Heart right ventricle (tissue), 16 donors: ENCODE measurements around the gene MYO5A. TPM values are rescaled to one million over a fixed set of nuclear protein-coding genes. Genes with fewer than 3 reads are reported as not detected.
A peak's percentile ranks its signal among the peaks of the same experiment; 100 is the strongest.
"Not testable (repeated sequence)": the region's sequence is repeated elsewhere in the genome, so short reads cannot be mapped to it uniquely, and the experiment has no call there.

Experiments used
- ATAC-seq, 8 donors: fragments of 200-7000 bp; cut with Tn5 transposase; one replicate each; pipeline ENCODE4 v1.9.1; 2020; ENCODE audit warnings: mild to moderate bottlenecking in 8 of 8, moderate library complexity in 8 of 8, moderate number of reproducible peaks in 1 of 8
- DNase-seq, 2 donors: peaks; one replicate each; pipeline ENCODE4 v3.0.0-alpha.2; 2020
- H3K27ac ChIP-seq, 10 donors: fragments of 200-600 bp; sonication (generic) in 2 of 10; one replicate each; pipeline versions ENCODE4 v1.5.0 to v1.8.0; 2020 to 2022; ENCODE audit warnings: mild to moderate bottlenecking in 3 of 10
- H3K27me3 ChIP-seq, 7 donors: fragments of 200-600 bp; one replicate each; pipeline ENCODE4 v1.8.0; 2021 to 2022; ENCODE audit warnings: mild to moderate bottlenecking in 2 of 7
- H3K36me3 ChIP-seq, 9 donors: fragments of 200-600 bp; sonication (generic) in 1 of 9; one replicate each; pipeline versions ENCODE4 v1.5.0 to v1.8.0; 2020 to 2022; ENCODE audit warnings: mild to moderate bottlenecking in 2 of 9
- H3K4me1 ChIP-seq, 9 donors: fragments of 200-600 bp; sonication (generic) in 1 of 9; one replicate each; pipeline versions ENCODE4 v1.5.0 to v1.8.0; 2020 to 2022; ENCODE audit warnings: mild to moderate bottlenecking in 4 of 9
- H3K4me3 ChIP-seq, 10 donors: fragments of 200-600 bp; sonication (generic) in 2 of 10; one replicate each; pipeline versions ENCODE4 v1.5.0 to v1.8.0; 2020 to 2022; ENCODE audit warnings: mild to moderate bottlenecking in 7 of 10, moderate library complexity in 2 of 10
- H3K9me3 ChIP-seq, 11 donors: fragments of 200-600 bp in 10 of 11; sonication (generic) in 2 of 11; one replicate each; pipeline versions ENCODE4 v1.5.0 to v1.8.0; 2013 to 2022; ENCODE audit warnings: mild to moderate bottlenecking in 2 of 11, control low read depth in 1 of 11, moderate library complexity in 1 of 11
- CTCF ChIP-seq, 9 donors: fragments of 200-600 bp; sonication (generic) in 2 of 9; IDR thresholded peaks; one replicate each; pipeline versions ENCODE4 v1.5.0 to v1.8.0; 2021 to 2022; ENCODE audit warnings: antibody characterized with exemption in 9 of 9, mild to moderate bottlenecking in 5 of 9, moderate library complexity in 1 of 9
- WGBS, 2 donors: extraction: QIAGEN DNeasy Blood & Tissue Kit; methylation state at CpG; one replicate each; pipeline ENCODE4 v1.1.7; 2013; ENCODE audit warnings: inconsistent platforms in 1 of 2; 5-methylcytosine and 5-hydroxymethylcytosine counted together
- intact Hi-C, 10 donors: fragments of 100-400 bp; cut with DNase I; formaldehyde crosslinking; loops; one replicate each; pipeline versions ENCODE4 v1.11.1 to v1.14.2; 2022
- polyA plus RNA-seq, 2 donors: library from polyadenylated mRNA; stranded (reverse); fragments of 200-250 nt; gene quantifications; one replicate each; pipeline ENCODE4 v1.2.3, GENCODE V29; 2013
- total RNA-seq, 10 donors: library from RNA; stranded (reverse); fragmentation: NEBNext Ultra II Directional in 3 of 10; extraction: Animal tissue kit (Norgen Biotek cat#: 25700) in 3 of 10; gene quantifications; one replicate each; pipeline versions ENCODE4 v1.2.1 to v1.2.4, GENCODE V29; 2021 to 2023
- donor health status: Arrhythmogenic right ventricular cardiomyopathy.
- donor health status: ischemic (EF 13 %, LVEDD 7.1; RV severe dilation, severe dysfunction).
- donor health status: healthy with polysubstance abuse.
- donor health status: DM: no; HTN: yes; CAD: no.
- donor health status: DM: no; HTN: no; CAD: no.
- donor health status: ischemic (EF 25% LVEDD 6.9; RV normal size, moderate dysfunction).
- donor health status: ischemic (EF 25% LVEDD 5.7; RV mildly dilated, moderate dysfunction).
- donor health status: healthy.
- donor health status: DM: yes; HTN: yes; CAD: no.
- donor health status: Ischemic cardiomyopathy.
- donor health status: ischemic (EF 35%, LVEDD 5.7; RV mildly dilated, moderate dysfunction).
- donor health status: nonischemic (EF 11% LVEDD 7.7; RV severe dilation, severe dysfunction).
- donor health status: DM: yes; HTN: yes; CAD: no.
- donor health status: PGD.
- donor health status: ischemic (EF 29% LVEDD 5.4; RV normal size, mild dysfunction).
- donor health status: nonischemic (EF 23%, LVEDD 6.1; RV moderate dilation, normal function).

MYO5A gene
- total and polyA plus RNA-seq, 12 donors, result 3.1 to 15.7 (median 6.3) TPM

DNA sequence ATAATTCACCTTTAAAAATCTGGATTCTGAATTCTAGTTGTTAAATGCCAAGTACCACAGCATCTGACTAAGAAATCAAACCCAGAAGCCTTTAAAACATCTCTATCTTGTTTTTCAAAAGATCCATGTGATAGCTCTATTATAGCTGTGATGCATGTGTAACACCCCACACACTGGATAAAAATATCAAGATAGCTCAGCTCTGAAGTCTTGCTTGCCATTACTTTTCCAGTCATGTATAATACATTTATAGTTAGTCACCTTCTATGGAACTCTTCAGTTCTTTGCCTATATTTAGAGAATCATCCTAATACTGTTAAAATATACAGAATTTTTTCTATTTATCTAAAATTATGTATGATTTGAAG is 28.6 kb upstream of the MYO5A start:
- TF ChIP-seq CTCF (IDR thresholded peaks at IDR 0.05), result no peak
- Histone ChIP-seq H3K4me1 (peaks cover 3 to 76% (median 61%) of the 10 kb centered on the region in 9 donors), H3K9me3 (no peaks in the 10 kb centered on the region), H3K27ac (no peak overlapping the region), H3K4me3 (no peak overlapping the region), H3K27me3 (no peaks in the 10 kb centered on the region), H3K36me3 (peaks cover 0 to 46% (median 5%) of the 10 kb centered on the region in 9 donors)
- no peak for DNase-seq
- no peak for ATAC-seq
- intact Hi-C loops, result no loop called here

DNA sequence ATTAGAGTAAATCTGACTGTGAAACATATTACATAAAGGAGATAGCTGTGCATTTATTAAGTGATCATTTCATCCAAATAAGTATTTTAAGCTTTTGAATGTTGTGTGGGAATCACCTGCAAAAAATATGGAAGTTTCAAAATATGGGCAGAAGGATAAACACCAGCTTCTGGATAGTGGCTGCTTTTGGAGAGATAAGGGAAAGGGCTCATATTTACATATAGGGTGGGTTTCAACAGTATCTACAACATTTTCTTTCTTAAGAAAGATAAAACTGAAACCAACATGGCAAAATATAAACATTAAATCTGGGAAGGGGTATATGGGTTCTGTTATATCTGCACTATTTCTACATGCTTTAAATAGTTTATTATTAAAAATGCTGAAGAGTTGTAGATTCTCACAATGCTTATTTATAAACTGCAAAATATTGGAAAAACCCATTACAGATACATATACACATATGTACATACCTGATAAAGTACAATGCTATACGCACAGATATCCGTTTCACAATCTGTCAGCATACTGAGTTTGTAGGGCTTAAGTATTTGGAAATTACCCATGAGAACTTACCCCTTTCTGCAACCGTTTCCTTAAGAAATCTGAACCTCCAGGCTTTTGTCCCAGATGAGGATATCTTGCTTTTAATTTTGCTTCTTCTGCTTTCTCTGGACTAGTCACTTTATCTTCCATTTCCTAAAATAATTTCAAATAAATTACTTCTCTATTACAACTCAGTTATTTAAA is 28.0 kb upstream of the MYO5A start:
- intact Hi-C loops, result no loop called here
- ATAC-seq (no peak), DNase-seq (no peak)
- Histone ChIP-seq H3K27ac (no peak overlapping the region), H3K9me3 (no peaks in the 10 kb centered on the region), H3K4me3 (no peak overlapping the region), H3K36me3 (peaks cover 0 to 52% (median 6%) of the 10 kb centered on the region in 9 donors), H3K27me3 (no peaks in the 10 kb centered on the region), H3K4me1 (peaks cover 3 to 77% (median 56%) of the 10 kb centered on the region in 9 donors)
- WGBS, 2 donors, result 74 to 78% methylated on average over 3 of the region's 3 CpGs
- no peak for TF ChIP-seq CTCF (IDR thresholded peaks at IDR 0.05)

GRCh38 chr15:52552303-52552702 is 23.6 kb upstream of the MYO5A start:
- no peak for TF ChIP-seq CTCF (IDR thresholded peaks at IDR 0.05)
- H3K36me3 ChIP-seq, result peaks cover 0 to 96% (median 33%) of the 10 kb centered on the region in 9 donors
- H3K9me3 ChIP-seq, result no peaks in the 10 kb centered on the region
- DNase-seq (no peak), ATAC-seq (no peak)
- no peak overlapping the region for H3K4me3 ChIP-seq
- intact Hi-C loops, result no loop called here
- H3K27ac ChIP-seq, result peak overlapping the region in 1 of 10 donors; percentile 86
- WGBS, 2 donors, result 62 to 96% methylated on average over 2 of the region's 2 CpGs
- H3K4me1 ChIP-seq, result peaks cover 0 to 48% (median 19%) of the 10 kb centered on the region in 9 donors
- H3K27me3 ChIP-seq, result no peaks in the 10 kb centered on the region

DNA sequence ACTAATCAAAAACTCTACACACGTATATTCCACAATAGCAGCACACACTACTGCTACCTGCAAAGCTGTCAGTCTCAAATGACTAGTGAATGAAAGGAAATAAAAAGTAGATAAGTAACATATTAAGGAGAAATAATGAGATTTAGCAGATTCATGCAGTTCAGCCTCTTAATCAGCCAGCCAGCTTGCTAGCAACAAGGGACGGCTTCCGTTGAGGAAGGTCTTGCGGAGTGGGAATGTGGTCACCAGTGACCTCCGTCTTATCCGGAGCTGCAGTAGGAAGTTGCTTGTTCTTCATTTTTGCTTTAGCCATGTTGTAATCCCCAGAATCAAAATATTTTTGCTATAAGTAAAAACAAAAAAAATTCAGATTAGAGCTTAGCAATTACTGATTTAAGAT is 23.1 kb upstream of the MYO5A start:
- Histone ChIP-seq H3K27me3 (no peaks in the 10 kb centered on the region), H3K27ac (peak overlapping the region in 2 of 10 donors; percentile 8 to 86), H3K36me3 (peaks cover 0 to 99% (median 38%) of the 10 kb centered on the region in 9 donors), H3K4me1 (peaks cover 0 to 43% (median 18%) of the 10 kb centered on the region in 9 donors), H3K4me3 (no peak overlapping the region), H3K9me3 (no peaks in the 10 kb centered on the region)
- peak in 5 of 8 donors; percentile 33 to 61 (median 49) for ATAC-seq
- intact Hi-C loops, result no loop called here
- TF ChIP-seq CTCF (IDR thresholded peaks at IDR 0.05), result no peak
- DNase-seq, result no peak
- 88 to 93% methylated on average over 6 of the region's 6 CpGs for WGBS, 2 donors

- peaks cover 0 to 99% (median 43%) of the 10 kb centered on the region in 9 donors for H3K36me3 ChIP-seq
- not testable (repeated sequence) for H3K9me3 ChIP-seq
- WGBS, 2 donors, result 94% methylated on average over 1 of the region's 1 CpG
Measured at GRCh38 chr15:52551186-52551585, 22.5 kb upstream of the MYO5A start.

More at GRCh38 chr15:52551186-52551585, 22.5 kb upstream of the MYO5A start:
- H3K4me3 ChIP-seq, intact Hi-C loops, DNase-seq, H3K27me3 ChIP-seq, ATAC-seq: not testable (repeated sequence)
- Histone ChIP-seq H3K4me1 (peaks cover 0 to 37% (median 13%) of the 10 kb centered on the region in 9 donors), H3K27ac (peak overlapping the region in 2 of 10 donors; percentile 8 to 86)
